IPS-20b (cell line): ENCODE results near the gene TMEM40.

Source experiments
- H3K27ac ChIP-seq: one replicate; pipeline ENCODE4 v1.5.1; 2013; ENCODE audit warnings: low read length
- H3K27me3 ChIP-seq: 2 replicates; pipeline ENCODE4 v1.6.1; 2013; ENCODE audit warnings: mild to moderate bottlenecking, low read length, inconsistent platforms; ENCODE audit not compliant: insufficient read depth
- H3K36me3 ChIP-seq: 2 replicates; pipeline ENCODE4 v1.6.1; 2013; ENCODE audit warnings: low read depth, mild to moderate bottlenecking, inconsistent platforms, low read length, moderate library complexity; ENCODE audit not compliant: insufficient read depth
- H3K4me1 ChIP-seq: 2 replicates; pipeline ENCODE4 v1.6.1; 2013; ENCODE audit warnings: mild to moderate bottlenecking, control low read depth, inconsistent platforms, low read length, moderate library complexity; ENCODE audit not compliant: insufficient read depth
- H3K4me3 ChIP-seq: 2 replicates; pipeline ENCODE4 v1.5.1; 2013; ENCODE audit warnings: mild to moderate bottlenecking, low read length, inconsistent platforms
- H3K9ac ChIP-seq: 2 replicates; pipeline ENCODE4 v1.6.1; 2013; ENCODE audit warnings: low read depth, mild to moderate bottlenecking, inconsistent platforms, low read length, moderate library complexity
- H3K9me3 ChIP-seq: 2 replicates; pipeline ENCODE4 v1.6.1; 2013; ENCODE audit warnings: mild to moderate bottlenecking, low read depth, low read length, inconsistent platforms; ENCODE audit not compliant: insufficient read depth

The TMEM40 gene

DNA sequence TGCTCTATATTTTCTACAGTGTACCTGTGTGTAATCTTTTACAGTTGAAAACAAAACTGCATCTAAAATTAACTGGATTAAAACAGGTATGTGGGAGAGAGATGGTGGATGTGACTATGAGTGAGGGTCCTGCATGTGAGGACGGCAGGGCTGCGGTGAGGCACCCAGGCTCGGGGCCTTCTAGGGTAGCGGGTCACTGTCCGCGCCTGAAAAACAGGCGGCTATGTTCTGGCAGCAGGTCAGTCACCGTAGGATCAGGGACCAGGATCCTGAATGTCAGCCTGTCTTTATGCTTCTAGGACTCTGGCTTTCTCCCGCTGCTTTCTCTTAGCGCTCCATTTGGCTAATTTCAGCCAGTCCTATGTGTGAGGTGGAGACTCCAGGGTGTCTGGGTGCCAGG, 12.6 kb downstream of the TMEM40 start:
- Histone ChIP-seq H3K27ac (no peak overlapping the region), H3K4me3 (no peak overlapping the region), H3K27me3 (no peaks in the 10 kb centered on the region), H3K36me3 (no peaks in the 10 kb centered on the region), H3K9ac (no peak overlapping the region), H3K4me1 (no peaks in the 10 kb centered on the region), H3K9me3 (no peaks in the 10 kb centered on the region)

DNA sequence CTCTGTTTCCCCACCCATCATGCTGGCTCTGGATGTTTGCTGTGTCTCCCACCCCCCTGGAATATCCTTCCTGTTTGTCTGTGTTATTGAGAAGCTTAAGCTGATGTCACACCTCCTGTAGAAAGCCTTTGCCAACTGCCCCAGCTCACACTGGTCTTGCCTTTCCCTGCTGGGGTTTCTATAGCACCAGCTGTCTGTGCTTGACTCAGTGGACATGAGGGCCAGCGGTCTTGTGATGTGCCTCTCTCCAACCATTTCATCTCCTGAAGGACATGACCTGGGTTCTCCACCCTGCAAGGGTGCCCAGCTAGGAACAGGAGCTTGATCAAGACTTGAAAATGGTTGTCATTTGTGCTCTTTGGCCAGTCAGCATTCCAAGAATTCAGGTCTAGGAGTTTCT, 14.7 kb downstream of the TMEM40 start:
- Histone ChIP-seq H3K4me1 (no peaks in the 10 kb centered on the region), H3K36me3 (no peaks in the 10 kb centered on the region), H3K9me3 (no peaks in the 10 kb centered on the region), H3K27me3 (no peaks in the 10 kb centered on the region), H3K9ac (no peak overlapping the region), H3K4me3 (no peak overlapping the region), H3K27ac (no peak overlapping the region)

DNA sequence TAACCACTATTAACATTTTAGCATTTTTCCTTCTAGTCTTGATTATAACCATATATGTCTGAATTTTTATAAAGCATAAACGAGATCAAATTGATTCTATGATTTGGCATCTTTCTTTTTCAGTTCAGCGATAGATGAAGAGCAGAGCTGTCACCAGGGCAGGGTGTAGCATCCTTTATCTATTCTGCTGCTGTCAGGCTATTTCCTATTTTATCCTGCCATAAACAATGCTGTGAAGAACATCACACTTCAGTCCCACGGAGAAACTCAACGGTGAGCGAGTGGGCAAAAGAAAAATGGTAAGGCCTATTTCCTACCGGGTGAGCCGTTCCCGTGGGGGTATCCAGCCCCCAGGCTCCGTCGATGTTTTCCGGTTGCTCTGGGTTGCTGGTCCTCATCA, 15.5 kb downstream of the TMEM40 start:
- H3K36me3 ChIP-seq, result no peaks in the 10 kb centered on the region

DNA sequence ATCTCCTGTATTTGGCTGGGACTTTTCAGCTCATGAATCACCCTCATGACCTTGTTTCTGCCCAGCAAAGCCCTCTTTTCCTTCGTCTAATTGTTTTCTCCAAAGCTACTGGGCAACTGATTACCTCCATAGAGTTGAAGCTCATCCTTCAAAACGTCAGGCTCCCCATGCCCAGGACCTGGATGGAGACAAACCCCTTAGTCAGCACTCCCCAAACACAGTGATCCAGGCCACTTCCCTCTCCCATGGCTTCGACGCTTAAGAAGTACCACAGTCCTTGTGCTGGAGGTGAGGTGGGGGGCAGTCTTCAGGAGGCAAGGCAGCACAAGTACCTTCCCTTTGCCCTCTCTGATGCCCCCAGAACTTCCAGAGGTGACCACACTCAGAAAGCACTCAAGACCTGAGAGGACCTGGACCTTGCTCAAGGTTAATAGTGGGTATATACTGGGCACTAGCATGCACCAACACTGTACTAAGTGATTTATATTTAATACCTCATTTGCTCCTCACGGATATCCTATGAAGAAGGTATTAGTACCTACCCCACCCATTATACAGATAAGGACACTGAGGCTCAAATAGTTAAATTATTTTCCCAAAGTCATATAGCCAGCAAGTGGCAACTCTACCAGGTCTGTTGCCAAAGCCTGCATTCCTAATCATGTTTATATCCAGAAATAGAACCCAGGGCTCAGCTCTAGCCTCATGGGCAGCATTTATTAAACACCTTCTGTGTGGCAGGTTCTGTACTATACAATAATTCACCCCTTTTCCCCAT, 16.5 kb downstream of the TMEM40 start:
- Histone ChIP-seq H3K4me3 (no peak overlapping the region), H3K27me3 (no peaks in the 10 kb centered on the region), H3K9ac (no peak overlapping the region), H3K9me3 (no peaks in the 10 kb centered on the region), H3K27ac (no peak overlapping the region), H3K36me3 (no peaks in the 10 kb centered on the region), H3K4me1 (no peaks in the 10 kb centered on the region)

More for the DNA sequence above, 15.5 kb downstream of the TMEM40 start:
- no peak overlapping the region for H3K4me3 ChIP-seq
- no peak overlapping the region for H3K27ac ChIP-seq
- H3K27me3 ChIP-seq, result no peaks in the 10 kb centered on the region
- H3K9ac ChIP-seq, result no peak overlapping the region
- H3K4me1 ChIP-seq, result no peaks in the 10 kb centered on the region
- H3K9me3 ChIP-seq, result no peaks in the 10 kb centered on the region

DNA sequence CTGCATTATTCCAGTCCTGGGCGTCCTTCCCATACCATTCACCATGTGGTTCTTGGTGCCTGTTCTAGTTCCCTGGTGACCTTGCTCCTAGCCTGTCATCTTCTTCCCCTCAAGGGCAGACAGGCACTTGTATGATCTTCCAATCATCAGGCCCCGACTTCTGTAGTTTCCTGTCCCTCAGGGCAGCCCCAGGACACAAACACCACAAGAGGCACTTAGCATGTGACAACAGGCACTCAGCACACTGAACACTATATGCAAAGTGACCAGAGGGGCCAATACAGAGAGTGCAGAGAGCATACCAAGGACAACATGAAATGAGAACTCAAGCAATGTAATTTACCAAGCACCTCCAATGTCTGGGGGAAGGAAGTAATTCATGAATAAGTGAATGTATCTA, 17.9 kb downstream of the TMEM40 start:
- no peaks in the 10 kb centered on the region for H3K4me1 ChIP-seq
- no peaks in the 10 kb centered on the region for H3K27me3 ChIP-seq
- no peak overlapping the region for H3K9ac ChIP-seq
- H3K27ac ChIP-seq, result no peak overlapping the region
- H3K4me3 ChIP-seq, result no peak overlapping the region
- H3K36me3 ChIP-seq, result no peaks in the 10 kb centered on the region
- H3K9me3 ChIP-seq, result no peaks in the 10 kb centered on the region

DNA sequence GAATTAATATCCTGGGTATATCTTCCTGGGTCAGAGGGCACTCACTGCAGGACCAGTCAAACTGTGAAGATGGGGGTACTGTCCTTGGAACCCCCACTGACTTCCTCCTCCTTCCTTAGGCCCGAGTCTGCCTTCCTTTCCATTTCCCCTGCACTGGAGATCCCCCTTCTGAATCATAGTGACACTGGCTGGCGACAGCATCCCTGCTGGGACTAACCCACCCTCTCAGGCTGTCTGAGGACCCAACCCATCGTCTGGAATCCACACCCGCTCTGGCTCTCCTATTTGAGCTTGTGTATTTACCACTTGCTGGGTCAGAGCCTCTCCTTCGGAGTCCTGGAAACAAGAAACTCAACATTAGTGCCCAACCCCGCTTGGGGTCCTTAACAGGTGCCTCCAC, 21.2 kb downstream of the TMEM40 start:
- no peaks in the 10 kb centered on the region for H3K27me3 ChIP-seq
- H3K9ac ChIP-seq, result no peak overlapping the region
- H3K27ac ChIP-seq, result no peak overlapping the region
- H3K9me3 ChIP-seq, result no peaks in the 10 kb centered on the region
- no peaks in the 10 kb centered on the region for H3K36me3 ChIP-seq
- no peaks in the 10 kb centered on the region for H3K4me1 ChIP-seq
- no peak overlapping the region for H3K4me3 ChIP-seq

DNA sequence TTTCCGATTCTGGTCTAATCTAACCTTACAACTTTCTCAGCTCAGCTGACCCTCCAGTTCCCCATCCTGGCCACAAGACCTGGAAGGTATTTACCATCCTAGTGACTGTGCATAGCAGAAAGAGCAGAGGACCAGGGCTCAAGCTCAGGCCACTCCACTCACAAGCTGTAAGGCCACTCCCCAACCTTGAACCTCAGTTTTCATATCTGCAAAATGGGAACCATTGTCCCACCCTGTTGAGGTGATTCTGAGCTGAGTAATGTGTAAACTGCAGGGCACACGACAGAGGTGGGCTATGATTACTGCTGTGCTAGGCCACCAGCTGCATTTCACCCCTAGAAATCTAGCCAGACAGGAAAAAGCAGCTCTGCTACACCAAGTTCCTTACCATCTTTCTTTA, 21.7 kb downstream of the TMEM40 start:
- Histone ChIP-seq H3K27me3 (no peaks in the 10 kb centered on the region), H3K9ac (no peak overlapping the region), H3K4me3 (no peak overlapping the region), H3K36me3 (no peaks in the 10 kb centered on the region), H3K27ac (no peak overlapping the region), H3K9me3 (no peaks in the 10 kb centered on the region), H3K4me1 (no peaks in the 10 kb centered on the region)

DNA sequence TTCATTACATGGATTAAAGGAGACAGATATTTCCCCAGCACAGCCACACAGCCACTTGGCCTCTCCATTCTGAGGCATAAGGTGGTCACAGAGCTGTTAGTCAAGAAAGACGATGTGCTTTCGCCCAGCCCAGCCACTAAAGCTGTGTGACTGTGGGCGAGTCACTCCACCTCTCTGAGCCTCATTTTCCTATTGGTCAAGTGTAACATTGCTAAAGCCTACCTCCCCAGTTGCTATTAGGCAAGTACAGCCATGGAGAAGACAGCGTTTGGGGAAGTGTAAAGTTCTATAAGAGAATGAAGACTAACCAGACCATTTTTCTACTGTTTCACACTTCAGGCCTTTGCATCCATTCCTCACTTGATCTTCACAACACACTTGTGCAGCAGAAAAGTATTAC, 24.1 kb downstream of the TMEM40 start:
- Histone ChIP-seq H3K9me3 (no peaks in the 10 kb centered on the region), H3K9ac (no peak overlapping the region), H3K4me3 (no peak overlapping the region), H3K27ac (no peak overlapping the region), H3K36me3 (no peaks in the 10 kb centered on the region), H3K27me3 (no peaks in the 10 kb centered on the region), H3K4me1 (no peaks in the 10 kb centered on the region)

DNA sequence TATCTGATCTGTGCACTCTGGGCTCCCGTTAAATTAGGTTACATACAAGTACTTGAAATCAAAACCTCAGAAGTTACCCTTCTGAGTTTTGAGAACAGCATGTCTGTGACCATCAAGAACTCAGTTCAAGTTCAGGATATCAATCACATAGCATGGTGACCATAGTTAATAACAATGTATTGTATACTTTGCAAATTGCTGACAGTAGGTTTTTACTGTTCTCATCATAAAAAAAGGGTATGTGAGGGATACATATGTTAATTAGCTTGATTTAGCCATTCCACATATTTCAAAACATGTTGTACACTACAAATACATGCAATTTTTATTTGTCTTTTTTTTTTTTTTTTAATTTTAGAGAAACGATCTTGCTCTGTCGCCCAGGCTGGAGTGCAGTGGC, 25.5 kb downstream of the TMEM40 start:
- Histone ChIP-seq H3K27ac (no peak overlapping the region), H3K36me3 (no peaks in the 10 kb centered on the region), H3K9ac (no peak overlapping the region), H3K4me3 (no peak overlapping the region), H3K4me1 (no peaks in the 10 kb centered on the region), H3K9me3 (no peaks in the 10 kb centered on the region), H3K27me3 (no peaks in the 10 kb centered on the region)

DNA sequence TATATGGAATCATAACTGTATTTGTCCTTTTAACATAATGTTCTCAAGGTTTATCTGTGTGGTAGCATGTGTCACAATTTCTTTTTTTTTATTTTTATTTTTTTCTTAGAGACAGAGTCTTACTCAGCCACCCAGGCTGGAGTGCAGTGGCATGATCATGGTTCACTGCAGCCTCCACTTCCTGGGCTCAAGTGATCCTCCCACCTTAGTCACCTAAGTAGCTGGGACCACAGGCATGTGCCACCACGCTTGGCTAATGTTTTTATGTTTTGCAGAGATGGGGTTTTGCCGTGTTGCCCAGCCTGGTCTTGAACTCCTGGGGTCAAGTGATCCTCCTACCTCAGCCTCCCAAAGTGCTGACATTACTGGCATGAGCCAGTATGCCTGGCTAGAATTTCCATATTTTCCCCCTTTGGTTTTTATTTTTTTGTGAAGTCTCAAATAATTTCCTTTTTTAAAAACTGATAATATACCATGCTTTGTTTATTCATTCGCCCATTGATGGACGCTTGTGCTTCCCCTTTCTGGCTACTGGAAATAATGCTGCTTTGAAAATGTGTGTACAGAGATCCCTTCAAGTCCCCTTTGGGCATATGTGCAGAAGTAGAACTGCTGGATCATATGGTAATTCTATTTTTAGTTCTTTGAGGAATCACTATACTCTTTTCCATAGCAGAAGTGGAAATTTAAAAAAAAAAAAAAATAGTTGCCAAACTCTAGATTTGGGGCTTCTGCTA, 28.4 kb downstream of the TMEM40 start:
- Histone ChIP-seq H3K27me3 (no peaks in the 10 kb centered on the region), H3K27ac (no peak overlapping the region), H3K9ac (no peak overlapping the region), H3K36me3 (no peaks in the 10 kb centered on the region), H3K4me1 (no peaks in the 10 kb centered on the region), H3K9me3 (no peaks in the 10 kb centered on the region), H3K4me3 (no peak overlapping the region)

DNA sequence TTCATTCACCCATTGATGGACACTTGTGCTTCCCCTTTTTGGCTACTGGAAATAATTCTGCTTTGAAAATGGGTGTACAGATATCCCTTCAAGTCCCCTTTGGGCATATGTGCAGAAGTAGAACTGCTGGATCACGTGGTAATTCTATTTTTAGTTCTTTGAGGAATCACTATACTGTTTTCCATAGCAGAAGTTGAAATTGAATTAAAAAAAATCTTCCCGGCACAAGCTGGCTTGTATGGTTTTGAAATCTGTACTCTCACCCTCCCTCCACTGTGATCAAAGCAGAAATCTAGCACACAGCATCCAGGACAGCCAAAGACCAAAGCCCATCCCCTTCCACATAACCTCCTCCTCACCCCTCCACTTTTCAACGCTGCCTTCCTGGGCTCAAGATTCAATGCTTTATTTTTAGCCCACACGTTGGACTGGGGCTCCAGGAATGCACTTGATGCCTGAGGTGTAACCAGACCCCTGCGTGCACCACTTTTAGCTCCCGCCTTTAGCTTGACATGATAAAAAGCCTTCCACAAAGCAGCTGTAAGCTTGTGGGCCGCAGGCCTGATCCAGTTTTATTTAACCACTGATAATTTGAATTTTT, 29.9 kb downstream of the TMEM40 start:
- Histone ChIP-seq H3K4me3 (no peak overlapping the region), H3K4me1 (no peaks in the 10 kb centered on the region), H3K36me3 (no peaks in the 10 kb centered on the region), H3K27me3 (no peaks in the 10 kb centered on the region), H3K9ac (no peak overlapping the region), H3K9me3 (no peaks in the 10 kb centered on the region), H3K27ac (no peak overlapping the region)

DNA sequence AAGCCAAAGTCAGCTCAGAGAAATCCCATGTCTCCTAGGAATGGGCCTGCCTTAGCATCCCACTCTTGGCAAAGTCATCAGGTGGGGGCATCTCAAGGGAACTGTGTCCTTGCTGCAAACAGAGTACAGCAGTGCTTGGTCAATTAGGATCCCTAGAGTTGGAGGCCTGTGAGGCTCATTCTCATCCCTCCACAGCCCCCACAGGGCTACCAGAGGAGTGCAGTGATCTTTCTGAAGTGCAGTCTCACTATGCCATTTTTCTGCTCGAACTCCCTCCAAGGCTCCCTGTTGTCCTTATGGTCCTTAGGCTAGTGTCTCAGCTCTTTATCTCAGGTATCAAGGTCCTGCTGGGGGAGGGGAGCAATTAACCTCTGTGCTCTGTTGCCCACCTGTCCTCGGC, 31.1 kb downstream of the TMEM40 start:
- Histone ChIP-seq H3K27ac (no peak overlapping the region), H3K9ac (no peak overlapping the region), H3K4me3 (no peak overlapping the region), H3K36me3 (no peaks in the 10 kb centered on the region), H3K9me3 (no peaks in the 10 kb centered on the region), H3K27me3 (no peaks in the 10 kb centered on the region), H3K4me1 (no peaks in the 10 kb centered on the region)
